ENCODE data around the gene ZBTB22. TPM values are rescaled to one million over a fixed set of nuclear protein-coding genes. Genes with fewer than 3 reads are reported as not detected.
"Not testable (repeated sequence)": the region's sequence is repeated elsewhere in the genome, so short reads cannot be mapped to it uniquely, and the experiment has no call there.

The ZBTB22 gene, protein sequence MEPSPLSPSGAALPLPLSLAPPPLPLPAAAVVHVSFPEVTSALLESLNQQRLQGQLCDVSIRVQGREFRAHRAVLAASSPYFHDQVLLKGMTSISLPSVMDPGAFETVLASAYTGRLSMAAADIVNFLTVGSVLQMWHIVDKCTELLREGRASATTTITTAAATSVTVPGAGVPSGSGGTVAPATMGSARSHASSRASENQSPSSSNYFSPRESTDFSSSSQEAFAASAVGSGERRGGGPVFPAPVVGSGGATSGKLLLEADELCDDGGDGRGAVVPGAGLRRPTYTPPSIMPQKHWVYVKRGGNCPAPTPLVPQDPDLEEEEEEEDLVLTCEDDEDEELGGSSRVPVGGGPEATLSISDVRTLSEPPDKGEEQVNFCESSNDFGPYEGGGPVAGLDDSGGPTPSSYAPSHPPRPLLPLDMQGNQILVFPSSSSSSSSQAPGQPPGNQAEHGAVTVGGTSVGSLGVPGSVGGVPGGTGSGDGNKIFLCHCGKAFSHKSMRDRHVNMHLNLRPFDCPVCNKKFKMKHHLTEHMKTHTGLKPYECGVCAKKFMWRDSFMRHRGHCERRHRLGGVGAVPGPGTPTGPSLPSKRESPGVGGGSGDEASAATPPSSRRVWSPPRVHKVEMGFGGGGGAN
- 10 to 100 TPM; 16.1 to 27.2 (median 20.1) TPM for total RNA-seq
- 10 to 100 TPM; 10.8 to 19.8 (median 15.4) TPM for polyA plus RNA-seq
- long read RNA-seq, donor 1, transcript ZBTB22-208 (2 exons, 2,651 nt), result major isoform, 7 of 7 reads
- long read RNA-seq, donor 1, partial matches to known transcripts, result 0 of 7 reads
- long read RNA-seq, donor 1, other reads (novel, unspliced or antisense), result 0 of 7 reads
- long read RNA-seq, donor 2, transcript ZBTB22-208 (2 exons, 2,651 nt), result major isoform, 9 of 9 reads
- long read RNA-seq, donor 2, partial matches to known transcripts, result 0 of 9 reads
- long read RNA-seq, donor 2, other reads (novel, unspliced or antisense), result 0 of 9 reads

GRCh38 chr6:33317669-33318425 is at the start of gene ZBTB22:
ZBTB22 (minus strand) TSS chr6:33317744; CDS start chr6:33316916, 828 bp downstream.
- Histone ChIP-seq H3K36me3 (peaks cover 2 to 50% (median 29%) of the 10 kb centered on the region in 6 donors), H3K9me3 (no peaks in the 10 kb centered on the region), H3K4me1 (peaks cover 60 to 80% (median 73%) of the 10 kb centered on the region in 6 donors), H3K27ac (peak within 1 kb of the TSS; percentile 58 to 100 (median 94)), H3K27me3 (replicated peaks in 1 of 7) (no peaks in the 10 kb centered on the region), H3K4me3 (peak within 1 kb of the TSS; percentile 39 to 82 (median 65))
- peak; percentile 99 for DNase-seq
- 2% methylated on average over 29 to 44 of the region's 44 CpGs for WGBS, 5 donors
- peak; percentile 84 to 87 (median 85) for TF ChIP-seq POLR2AphosphoS5 (IDR thresholded peaks at IDR 0.05)
- TF ChIP-seq, protein P1, sequence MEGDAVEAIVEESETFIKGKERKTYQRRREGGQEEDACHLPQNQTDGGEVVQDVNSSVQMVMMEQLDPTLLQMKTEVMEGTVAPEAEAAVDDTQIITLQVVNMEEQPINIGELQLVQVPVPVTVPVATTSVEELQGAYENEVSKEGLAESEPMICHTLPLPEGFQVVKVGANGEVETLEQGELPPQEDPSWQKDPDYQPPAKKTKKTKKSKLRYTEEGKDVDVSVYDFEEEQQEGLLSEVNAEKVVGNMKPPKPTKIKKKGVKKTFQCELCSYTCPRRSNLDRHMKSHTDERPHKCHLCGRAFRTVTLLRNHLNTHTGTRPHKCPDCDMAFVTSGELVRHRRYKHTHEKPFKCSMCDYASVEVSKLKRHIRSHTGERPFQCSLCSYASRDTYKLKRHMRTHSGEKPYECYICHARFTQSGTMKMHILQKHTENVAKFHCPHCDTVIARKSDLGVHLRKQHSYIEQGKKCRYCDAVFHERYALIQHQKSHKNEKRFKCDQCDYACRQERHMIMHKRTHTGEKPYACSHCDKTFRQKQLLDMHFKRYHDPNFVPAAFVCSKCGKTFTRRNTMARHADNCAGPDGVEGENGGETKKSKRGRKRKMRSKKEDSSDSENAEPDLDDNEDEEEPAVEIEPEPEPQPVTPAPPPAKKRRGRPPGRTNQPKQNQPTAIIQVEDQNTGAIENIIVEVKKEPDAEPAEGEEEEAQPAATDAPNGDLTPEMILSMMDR (IDR thresholded peaks at IDR 0.05 in 8 of 11, conservative IDR thresholded peaks at IDR 0.05 in 3 of 11), result no peak
- no peak for TF ChIP-seq POLR2A (IDR thresholded peaks at IDR 0.05)
- intact Hi-C loops (cut with DNase I; ENCODE audit: low total_unique reads), result no loop called here

- Histone ChIP-seq H3K27me3 (replicated peaks in 1 of 7) (no peaks in the 10 kb centered on the region), H3K4me1 (no peaks in the 10 kb centered on the region)
- 79 to 93% (median 81%) methylated on average over 8 of the region's 8 CpGs for WGBS, 5 donors
These were observed 49.6 kb upstream of the ZBTB22 start for GRCh38 chr6:33367009-33367714.

DNA sequence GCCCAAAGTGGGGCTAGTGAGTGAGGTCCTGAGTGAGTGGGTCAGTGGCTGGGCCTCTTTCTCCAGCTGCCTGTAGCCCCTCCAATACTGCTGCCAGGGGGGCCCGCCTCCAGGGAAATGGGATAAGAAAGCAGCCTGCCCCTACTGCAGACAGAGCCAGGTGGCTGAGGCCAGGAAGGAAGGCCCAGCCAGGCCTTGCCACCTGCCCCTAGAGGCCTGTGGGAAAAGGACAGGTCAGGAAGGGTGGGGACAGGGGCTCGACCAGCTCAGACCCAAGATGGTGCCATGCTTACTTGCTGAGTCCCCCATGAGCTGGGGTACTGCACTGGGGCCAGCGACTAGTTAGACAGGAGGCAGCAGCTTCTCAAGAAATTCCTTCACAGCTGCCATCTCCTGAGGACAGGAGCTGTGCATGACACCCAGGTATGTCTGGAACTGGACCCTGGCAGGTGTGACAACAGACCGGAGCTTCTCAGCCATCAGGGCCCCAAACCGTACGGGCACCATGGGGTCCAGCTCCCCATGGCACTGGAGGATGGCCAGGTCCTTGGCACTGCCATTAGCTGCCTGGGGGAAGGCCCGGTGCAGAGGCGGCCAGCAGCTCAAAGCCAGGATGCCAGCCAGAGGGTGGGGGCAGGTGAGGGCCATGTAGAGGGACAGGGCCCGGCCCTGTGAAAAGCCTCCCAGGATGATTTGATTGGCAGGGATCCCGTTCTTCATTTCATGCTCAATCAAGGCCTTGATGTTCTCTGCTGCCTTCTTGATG is 47.8 kb upstream of the ZBTB22 start:
- intact Hi-C loops (cut with DNase I; ENCODE audit: low total_unique reads); H3K27me3 ChIP-seq (replicated peaks in 1 of 7); H3K36me3 ChIP-seq; H3K4me3 ChIP-seq; H3K4me1 ChIP-seq; H3K9me3 ChIP-seq; H3K27ac ChIP-seq; DNase-seq: not testable (repeated sequence)
- 75 to 92% (median 84%) methylated on average over 10 of the region's 10 CpGs for WGBS, 5 donors

More at GRCh38 chr6:33367009-33367714, 49.6 kb upstream of the ZBTB22 start:
- intact Hi-C loops (cut with DNase I; ENCODE audit: low total_unique reads), result no loop called here
- H3K27ac ChIP-seq, result no peak overlapping the region
- TF ChIP-seq POLR2AphosphoS5 (IDR thresholded peaks at IDR 0.05), result no peak
- TF ChIP-seq, protein P1 (IDR thresholded peaks at IDR 0.05 in 8 of 11, conservative IDR thresholded peaks at IDR 0.05 in 3 of 11), result no peak
- no peaks in the 10 kb centered on the region for H3K9me3 ChIP-seq
- H3K36me3 ChIP-seq, result no peaks in the 10 kb centered on the region
- no peak overlapping the region for H3K4me3 ChIP-seq
- no peak for DNase-seq

DNA sequence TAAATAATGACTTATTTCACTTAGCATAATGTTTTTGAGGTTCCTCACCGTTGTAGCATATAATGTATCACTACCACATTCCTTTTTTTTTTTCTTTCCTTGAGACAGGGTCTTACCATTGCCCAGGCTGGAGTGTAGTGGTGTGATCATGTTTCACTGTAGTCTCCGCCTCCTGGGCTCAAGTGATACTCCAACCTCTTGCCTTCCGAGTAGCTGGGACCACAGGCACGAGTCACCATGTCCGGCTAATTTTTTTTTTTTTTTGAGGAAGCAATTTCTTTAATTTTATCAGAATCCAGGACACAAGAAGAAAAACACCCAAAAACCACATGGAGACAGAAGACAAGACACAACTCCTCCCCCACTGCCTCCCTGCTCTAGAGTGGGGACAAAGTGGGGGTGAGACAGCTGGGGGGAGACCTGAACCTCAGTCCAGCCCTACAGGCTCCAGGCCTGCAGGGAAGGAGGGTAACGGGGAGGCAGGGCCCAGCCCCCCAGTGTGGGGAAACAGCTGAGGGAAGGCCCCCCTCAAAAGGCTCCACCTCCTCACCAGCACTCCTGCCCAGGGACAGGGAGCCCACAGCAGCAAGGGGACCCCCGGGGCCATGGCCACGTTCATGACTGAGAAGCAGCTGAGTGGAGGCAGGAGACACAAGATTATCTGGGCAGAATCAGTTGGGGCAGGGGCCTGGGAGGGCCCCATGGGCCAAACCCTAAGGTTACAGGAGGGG is 47.1 kb upstream of the ZBTB22 start:
- H3K27me3 ChIP-seq (replicated peaks in 1 of 7); H3K36me3 ChIP-seq; H3K9me3 ChIP-seq; H3K27ac ChIP-seq; H3K4me3 ChIP-seq; DNase-seq; intact Hi-C loops (cut with DNase I; ENCODE audit: low total_unique reads); H3K4me1 ChIP-seq: not testable (repeated sequence)
- 31 to 48% (median 39%) methylated on average over 5 to 7 of the region's 8 CpGs for WGBS, 5 donors

DNA sequence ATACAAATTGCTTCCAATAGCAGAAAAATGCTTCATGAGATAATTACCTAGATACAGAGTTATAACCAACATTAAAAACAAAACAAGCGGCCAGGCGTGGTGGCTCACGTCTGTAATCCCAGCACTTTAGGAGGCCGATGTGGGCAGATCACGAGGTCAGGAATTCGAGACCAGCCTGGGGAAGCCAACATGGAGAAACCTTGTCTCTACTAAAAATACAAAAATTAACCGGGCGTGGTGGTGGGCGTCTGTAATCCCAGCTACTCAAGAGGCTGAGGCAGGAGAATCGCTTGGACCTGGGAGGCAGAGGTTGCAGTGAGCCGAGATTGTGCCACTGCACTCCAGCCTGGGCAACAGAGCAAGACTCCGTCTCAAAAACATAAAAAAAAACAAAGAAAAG is 45.9 kb upstream of the ZBTB22 start:
- H3K27ac ChIP-seq; H3K27me3 ChIP-seq (replicated peaks in 1 of 7); H3K4me1 ChIP-seq; H3K36me3 ChIP-seq; DNase-seq; H3K9me3 ChIP-seq; intact Hi-C loops (cut with DNase I; ENCODE audit: low total_unique reads); H3K4me3 ChIP-seq: not testable (repeated sequence)
- 86 to 94% (median 88%) methylated on average over 12 of the region's 12 CpGs for WGBS, 5 donors
